GM19463 (cell line): ENCODE measurements around the gene HOXB8.

Experiments
- ATAC-seq: cut with Tn5 transposase; IDR thresholded peaks from one replicate; pipeline ENCODE4 v1.9.1; 2021; ENCODE audit warnings: mild to moderate bottlenecking, moderate library complexity; ENCODE audit not compliant: unreplicated experiment

Gene HOXB8

GRCh38 chr17:48615047-48615962 lies at the start of gene HOXB8:
HOXB8 (minus strand) TSS chr17:48615292; CDS start chr17:48614704, 588 bp downstream.
- ATAC-seq = no peak

- no peak for ATAC-seq
These were observed 48.2 kb upstream of the HOXB8 start for GRCh38 chr17:48663134-48663924.

GRCh38 chr17:48655913-48656312 lies 40.8 kb upstream of the HOXB8 start:
- no peak for ATAC-seq

- no peak for ATAC-seq
These were observed 34.6 kb upstream of the HOXB8 start for GRCh38 chr17:48649741-48650140.

- no peak for ATAC-seq
These were observed 32.8 kb upstream of the HOXB8 start for GRCh38 chr17:48647963-48648245.

GRCh38 chr17:48647103-48647962 lies 32.2 kb upstream of the HOXB8 start:
- no peak for ATAC-seq

GRCh38 chr17:48646183-48647102 lies 31.4 kb upstream of the HOXB8 start:
- no peak for ATAC-seq

- ATAC-seq = no peak
These were observed 30.6 kb upstream of the HOXB8 start for GRCh38 chr17:48645639-48646182.

- ATAC-seq = no peak
These were observed 29.9 kb upstream of the HOXB8 start for GRCh38 chr17:48644910-48645557.

- no peak for ATAC-seq
These were observed 29.1 kb upstream of the HOXB8 start for GRCh38 chr17:48644159-48644558.

GRCh38 chr17:48643697-48644012 lies 28.6 kb upstream of the HOXB8 start:
- no peak for ATAC-seq

- no peak for ATAC-seq
These were observed 28.0 kb upstream of the HOXB8 start for GRCh38 chr17:48642843-48643696.

- ATAC-seq = no peak
These were observed 27.2 kb upstream of the HOXB8 start for GRCh38 chr17:48642059-48642842.

GRCh38 chr17:48641541-48642058 lies 26.5 kb upstream of the HOXB8 start:
- ATAC-seq = no peak

- ATAC-seq = no peak
These were observed 25.7 kb upstream of the HOXB8 start for GRCh38 chr17:48640858-48641180.

- ATAC-seq = no peak
These were observed 25.1 kb upstream of the HOXB8 start for GRCh38 chr17:48639982-48640857.

- ATAC-seq = no peak
These were observed 24.0 kb upstream of the HOXB8 start for GRCh38 chr17:48639136-48639535.
